Fibroblast of skin of left quadriceps (primary cell): ENCODE measurements around the gene RRAGC.

Source experiments
- DNase-seq, 2 experiments: peaks; one replicate each; pipeline ENCODE4 v3.0.0-alpha.2; 2013; ENCODE audit warnings: low read depth in 2 of 2

The RRAGC gene

GRCh38 chr1:38859561-38860453 is at the start of gene RRAGC:
RRAGC (minus strand) TSS chr1:38859772; CDS start chr1:38859646, 126 bp downstream.
- DNase-seq, result peak; percentile 96

GRCh38 chr1:38908821-38909220 is 49.2 kb upstream of the RRAGC start:
- DNase-seq, result no peak

GRCh38 chr1:38905985-38906384 is 46.4 kb upstream of the RRAGC start:
- no peak for DNase-seq

GRCh38 chr1:38899560-38899959 is 40.0 kb upstream of the RRAGC start:
- no peak for DNase-seq

- no peak for DNase-seq
These were observed 39.2 kb upstream of the RRAGC start for GRCh38 chr1:38898653-38899230.

- DNase-seq, result no peak
These were observed 36.6 kb upstream of the RRAGC start for GRCh38 chr1:38896169-38896568.

- DNase-seq, result no peak
These were observed 33.4 kb upstream of the RRAGC start for GRCh38 chr1:38892976-38893375.

GRCh38 chr1:38891753-38892152 is 32.2 kb upstream of the RRAGC start:
- no peak for DNase-seq

GRCh38 chr1:38889589-38889988 is 30.0 kb upstream of the RRAGC start:
- DNase-seq, result no peak

GRCh38 chr1:38888423-38889333 is 29.1 kb upstream of the RRAGC start:
- no peak for DNase-seq

- no peak for DNase-seq
These were observed 25.5 kb upstream of the RRAGC start for GRCh38 chr1:38885092-38885491.

- no peak for DNase-seq
These were observed 21.9 kb upstream of the RRAGC start, which contains the start of gene GJA9 for GRCh38 chr1:38881487-38881886. GJA9 (minus strand) TSS chr1:38881587; CDS start chr1:38876098, 5,489 bp downstream.

GRCh38 chr1:38875811-38876210 is 16.2 kb upstream of the RRAGC start:
- DNase-seq, result no peak

- peak; percentile 84 to 85 for DNase-seq
These were observed 13.7 kb upstream of the RRAGC start, which contains the start of gene MYCBP for GRCh38 chr1:38873027-38873969. MYCBP (minus strand) TSS chr1:38873348; CDS start chr1:38873305, 43 bp downstream.

- DNase-seq, result no peak
These were observed 12.9 kb upstream of the RRAGC start for GRCh38 chr1:38872401-38873026.

- DNase-seq, result no peak
These were observed 11.4 kb upstream of the RRAGC start for GRCh38 chr1:38870996-38871395.

GRCh38 chr1:38867208-38867607 is 7.6 kb upstream of the RRAGC start:
- no peak for DNase-seq

GRCh38 chr1:38865112-38865715 is 5.6 kb upstream of the RRAGC start:
- DNase-seq, result no peak

GRCh38 chr1:38860454-38860795 is 853 bp upstream of the RRAGC start:
- no peak for DNase-seq
